PC-3 (cell line): ENCODE results near the gene GRPEL2.

Experiments
- CTCF ChIP-seq: fragments of 300-600 bp; sonication (generic); conservative IDR thresholded peaks from 2 replicates; pipeline ENCODE4 v1.5.1; 2017; ENCODE audit warnings: antibody characterized with exemption, low read depth, mild to moderate bottlenecking, low read length
- EZH2 ChIP-seq: fragments of 300-600 bp; sonication (generic); IDR thresholded peaks from one replicate; pipeline ENCODE4 v1.6.1; 2017; ENCODE audit warnings: antibody characterized with exemption, mild to moderate bottlenecking, low read length; ENCODE audit not compliant: unreplicated experiment
- EZH2phosphoT487 ChIP-seq: fragments of 300-600 bp; sonication (generic); IDR thresholded peaks from 2 replicates; pipeline ENCODE4 v1.6.1; 2018; ENCODE audit warnings: mild to moderate bottlenecking, antibody characterized with exemption, low read length, borderline replicate concordance

- no peak for TF ChIP-seq CTCF
- TF ChIP-seq EZH2, result no peak
- TF ChIP-seq EZH2phosphoT487, result no peak
These were observed 26.9 kb downstream of the GRPEL2 start for GRCh38 chr5:149372076-149372795.
